HG02610 (cell line): ENCODE measurements around the gene LRRTM1.

ENCODE experiments used
- ATAC-seq: cut with Tn5 transposase; IDR thresholded peaks from one replicate; pipeline ENCODE4 v1.9.1; 2021; ENCODE audit warnings: mild to moderate bottlenecking, moderate library complexity; ENCODE audit not compliant: unreplicated experiment

The LRRTM1 gene, protein sequence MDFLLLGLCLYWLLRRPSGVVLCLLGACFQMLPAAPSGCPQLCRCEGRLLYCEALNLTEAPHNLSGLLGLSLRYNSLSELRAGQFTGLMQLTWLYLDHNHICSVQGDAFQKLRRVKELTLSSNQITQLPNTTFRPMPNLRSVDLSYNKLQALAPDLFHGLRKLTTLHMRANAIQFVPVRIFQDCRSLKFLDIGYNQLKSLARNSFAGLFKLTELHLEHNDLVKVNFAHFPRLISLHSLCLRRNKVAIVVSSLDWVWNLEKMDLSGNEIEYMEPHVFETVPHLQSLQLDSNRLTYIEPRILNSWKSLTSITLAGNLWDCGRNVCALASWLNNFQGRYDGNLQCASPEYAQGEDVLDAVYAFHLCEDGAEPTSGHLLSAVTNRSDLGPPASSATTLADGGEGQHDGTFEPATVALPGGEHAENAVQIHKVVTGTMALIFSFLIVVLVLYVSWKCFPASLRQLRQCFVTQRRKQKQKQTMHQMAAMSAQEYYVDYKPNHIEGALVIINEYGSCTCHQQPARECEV

DNA sequence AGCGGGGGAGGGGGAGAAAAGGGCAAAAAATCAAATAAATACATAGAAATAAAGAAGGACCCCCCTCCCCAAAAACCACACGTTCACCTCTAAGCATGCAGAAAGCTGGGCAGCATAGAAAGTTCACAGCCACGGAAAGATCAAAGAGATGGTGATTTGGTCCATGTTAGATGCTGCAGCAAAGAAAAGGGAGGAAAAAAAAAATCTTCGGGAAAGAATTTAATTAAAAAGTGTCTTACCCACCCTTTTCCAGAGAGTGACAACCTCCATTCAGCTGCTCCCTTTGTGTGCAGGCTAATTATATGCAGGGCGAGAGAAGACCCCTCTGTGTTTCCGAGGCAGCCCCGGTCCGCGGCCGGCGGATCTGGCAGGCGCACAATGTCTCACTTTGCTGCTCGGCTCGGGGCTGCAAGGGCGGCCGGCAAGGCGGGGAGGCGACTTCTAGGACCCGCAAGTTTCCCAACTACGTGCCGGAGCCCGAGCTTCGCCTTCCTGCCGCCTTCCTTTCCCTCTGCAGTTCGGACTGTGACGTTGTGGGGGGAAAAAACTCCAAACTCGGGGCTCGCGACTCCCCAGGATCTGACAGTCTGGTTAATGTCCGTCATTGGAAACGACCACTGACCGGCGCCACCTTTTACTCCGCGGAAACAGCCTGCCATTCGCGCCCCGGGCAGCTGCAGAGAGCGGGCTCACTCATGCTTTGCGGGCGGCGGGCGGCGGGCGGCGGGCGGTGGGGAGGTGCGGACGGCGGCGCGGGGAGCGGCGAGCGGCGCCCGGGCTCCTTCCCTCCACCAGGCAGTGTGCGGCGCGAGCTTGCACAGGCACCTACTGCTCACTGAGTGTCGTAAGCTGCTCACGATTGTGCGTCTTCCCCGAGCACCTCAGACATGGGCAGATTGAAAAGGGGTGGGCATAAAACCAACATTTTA is at the start of gene LRRTM1:
Gene LRRTM1, minus strand, starts transcription at position 844 of the 929 bp plus-strand sequence. CDS start 933 bp downstream, outside the sequence.
- ATAC-seq = no peak

DNA sequence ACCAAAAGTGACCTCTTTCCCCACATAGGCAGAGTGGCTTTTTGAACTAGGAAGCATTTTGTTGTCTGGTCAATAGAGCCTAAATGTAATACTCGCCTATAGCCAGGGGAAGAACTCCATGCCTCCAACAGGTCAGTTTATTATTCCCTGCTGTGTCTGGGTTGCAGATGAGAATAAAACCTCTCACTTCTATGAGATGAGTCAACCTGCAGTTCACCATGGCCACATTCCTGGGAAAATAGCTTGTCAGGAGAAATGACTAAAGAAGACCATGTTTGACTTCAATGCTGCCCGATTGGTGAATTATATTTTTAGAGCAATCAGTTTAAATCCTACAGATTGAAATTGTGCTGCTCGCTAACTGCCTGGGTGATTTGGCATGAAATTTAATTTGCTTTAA is 46.7 kb upstream of the LRRTM1 start:
- no peak for ATAC-seq

DNA sequence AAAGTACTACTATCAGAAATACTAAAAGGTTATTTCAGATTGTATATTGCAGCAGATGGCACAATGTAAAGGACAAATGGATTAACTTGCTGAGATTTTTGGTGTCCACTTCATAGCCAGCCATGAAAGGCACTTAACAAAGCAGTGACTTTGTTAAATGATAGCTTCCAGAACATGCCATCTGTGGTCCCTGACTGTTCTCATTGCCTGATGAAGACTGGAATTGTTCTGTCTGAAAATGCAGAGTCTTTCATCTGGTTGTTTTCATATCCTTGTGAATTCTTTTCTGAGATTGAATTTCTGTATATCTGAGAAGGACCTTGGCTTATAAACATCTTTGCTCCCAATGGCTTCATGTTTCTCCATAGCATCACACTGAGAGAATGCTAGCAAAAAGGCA is 44.4 kb upstream of the LRRTM1 start:
- ATAC-seq = no peak

DNA sequence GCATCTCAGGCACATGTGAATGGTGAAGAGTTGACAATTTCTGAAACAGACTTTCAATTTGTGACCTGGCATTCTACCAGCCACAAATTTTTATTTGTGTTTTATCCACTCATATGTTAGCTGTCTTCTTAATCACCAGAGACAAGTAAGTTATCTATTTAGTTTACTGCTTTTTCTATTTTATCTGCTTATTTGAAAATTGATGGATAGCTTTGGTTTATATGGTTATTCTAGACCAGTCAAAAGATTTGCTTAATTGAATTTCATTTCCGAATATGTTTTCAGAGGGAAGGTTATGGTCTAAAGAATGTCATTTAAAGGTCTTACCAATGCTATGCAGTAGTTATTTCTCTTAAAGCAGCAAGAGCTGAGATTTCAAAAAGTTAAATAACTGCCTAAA is 43.5 kb upstream of the LRRTM1 start:
- no peak for ATAC-seq

DNA sequence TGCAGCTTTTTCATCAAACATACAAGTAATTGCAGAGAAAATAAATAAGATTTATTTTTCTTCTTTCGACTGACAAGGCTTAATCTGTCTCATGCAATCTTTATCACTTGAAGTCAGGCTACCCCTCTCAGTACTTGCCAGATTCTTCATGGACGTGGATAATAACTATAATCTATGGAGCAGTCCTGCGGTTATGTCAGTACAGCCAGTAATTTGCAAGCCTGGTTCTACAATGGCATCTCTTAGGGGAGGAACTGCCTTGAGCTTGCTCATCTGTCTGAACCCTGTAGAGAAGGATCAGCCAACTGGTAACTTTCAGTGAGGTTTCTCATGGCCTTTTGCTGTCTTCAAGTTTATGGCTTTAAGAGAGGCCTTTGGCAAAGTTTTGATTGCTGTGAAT is 35.5 kb upstream of the LRRTM1 start:
- no peak for ATAC-seq

DNA sequence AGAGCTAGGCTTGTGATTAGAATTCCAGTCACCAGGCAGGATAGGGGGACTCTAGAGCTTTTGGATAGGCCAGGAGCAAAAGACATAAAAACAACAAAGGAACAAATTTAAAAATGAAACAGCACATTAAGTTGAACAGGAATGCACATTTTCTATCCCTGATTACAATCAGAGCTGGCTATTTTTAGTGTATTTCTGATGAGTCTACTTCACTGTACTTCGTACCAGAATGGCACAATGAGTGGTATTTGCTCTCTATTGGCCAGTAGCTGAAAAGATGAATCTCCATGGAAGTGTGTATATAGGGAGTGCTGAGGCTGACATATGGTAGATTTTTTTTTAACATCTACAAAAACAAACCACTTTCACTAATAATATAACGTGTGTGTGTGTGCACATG is 34.2 kb upstream of the LRRTM1 start:
- no peak for ATAC-seq

DNA sequence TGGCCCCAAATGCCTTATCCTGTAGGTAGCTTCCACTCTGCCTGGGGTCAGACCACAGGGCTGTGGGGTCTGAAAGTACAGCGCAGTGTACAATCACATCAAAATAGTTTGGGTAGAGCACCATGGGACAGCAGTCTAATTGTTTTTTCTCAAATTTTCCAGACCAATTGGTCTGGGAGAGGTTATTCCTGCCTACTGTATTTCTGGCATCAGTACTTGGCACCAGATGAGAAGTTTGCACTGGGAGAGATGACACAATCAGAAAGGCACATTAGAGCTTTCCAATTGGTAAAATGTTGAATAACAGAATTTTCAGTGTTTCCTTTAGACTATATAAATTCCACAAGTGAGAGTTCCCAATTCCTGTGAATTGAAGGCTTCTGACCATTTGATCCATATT is 30.9 kb upstream of the LRRTM1 start:
- no peak for ATAC-seq

DNA sequence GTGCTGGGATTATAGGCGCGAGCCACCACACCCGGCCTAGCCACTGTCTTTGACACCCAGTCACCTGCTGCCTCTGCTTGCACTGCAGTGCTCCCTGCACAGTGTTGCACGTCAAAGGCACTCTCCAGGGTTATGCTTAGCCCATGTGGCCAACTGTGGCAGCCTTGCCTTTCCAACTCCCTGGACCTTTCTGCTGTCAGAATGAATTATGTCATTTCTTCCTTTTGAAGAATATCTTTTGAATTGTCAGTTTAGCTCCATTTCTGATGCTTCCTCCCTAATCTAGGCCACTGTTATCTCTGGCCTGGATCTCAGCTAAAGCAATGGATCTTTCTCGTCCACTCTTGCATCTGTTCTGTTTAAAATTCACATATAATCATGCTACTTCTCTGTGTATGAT is 29.3 kb upstream of the LRRTM1 start:
- no peak for ATAC-seq

DNA sequence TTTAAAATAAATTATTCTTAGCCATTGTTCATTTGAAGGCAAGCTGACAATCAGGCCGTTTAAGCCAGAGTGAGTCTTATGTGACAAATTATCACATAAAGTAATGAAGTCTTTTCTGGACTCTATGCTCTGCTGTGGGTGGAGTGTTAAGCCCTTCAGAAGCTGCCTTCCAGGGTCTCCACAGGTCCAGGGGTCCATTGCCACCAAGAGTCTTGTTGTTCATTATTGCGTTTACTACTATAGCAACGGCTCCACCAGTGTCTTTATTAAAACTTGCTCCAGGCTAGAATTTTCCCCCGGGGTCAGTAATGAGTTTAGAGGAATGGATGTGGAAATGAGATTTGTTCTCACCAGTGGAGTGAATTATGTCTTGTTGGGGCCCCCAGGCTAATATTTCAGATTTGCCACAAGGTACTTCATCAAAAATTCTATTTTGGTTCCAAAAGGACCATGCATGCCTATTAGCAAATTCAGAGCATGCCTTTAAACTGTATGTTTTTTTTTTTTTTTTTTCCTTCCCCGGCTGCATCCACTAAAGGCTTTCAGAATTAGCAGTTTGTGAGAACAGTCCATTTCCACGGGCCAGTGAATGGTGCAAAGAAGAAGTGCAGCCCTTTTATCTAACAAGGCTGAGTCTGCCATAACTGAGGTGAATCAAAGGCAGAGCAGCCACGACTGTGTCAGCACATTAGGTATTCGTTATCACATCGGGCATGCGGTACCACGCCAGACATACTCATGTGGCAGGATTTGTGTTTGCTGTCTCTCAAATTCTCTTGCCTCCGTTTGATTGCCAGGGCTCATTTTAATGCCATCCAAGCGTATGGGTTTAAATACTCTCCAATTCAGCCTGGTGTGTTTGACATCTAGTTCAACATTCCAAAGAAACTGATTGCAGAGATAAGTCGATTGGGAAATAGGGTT is 26.2 kb upstream of the LRRTM1 start:
- ATAC-seq = no peak

DNA sequence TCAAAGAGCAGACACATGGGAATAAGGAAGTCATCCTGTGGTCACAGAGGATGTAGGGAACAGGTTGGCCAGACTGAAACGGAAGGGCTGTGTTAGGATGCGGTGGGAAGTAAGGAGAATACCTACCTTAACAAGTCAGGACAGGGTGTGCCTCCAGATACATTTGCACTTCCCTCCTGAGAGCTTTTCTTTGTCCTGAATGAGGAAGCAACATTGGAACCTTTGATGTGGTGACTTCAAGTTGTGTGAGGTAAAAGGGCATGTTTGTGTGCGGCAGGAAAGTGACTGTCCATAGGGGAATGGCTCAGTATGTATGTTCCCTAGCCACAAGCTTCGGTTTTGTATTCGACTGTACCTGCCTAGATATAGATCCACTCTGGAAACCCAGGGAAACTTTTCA is 24.9 kb upstream of the LRRTM1 start:
- no peak for ATAC-seq

DNA sequence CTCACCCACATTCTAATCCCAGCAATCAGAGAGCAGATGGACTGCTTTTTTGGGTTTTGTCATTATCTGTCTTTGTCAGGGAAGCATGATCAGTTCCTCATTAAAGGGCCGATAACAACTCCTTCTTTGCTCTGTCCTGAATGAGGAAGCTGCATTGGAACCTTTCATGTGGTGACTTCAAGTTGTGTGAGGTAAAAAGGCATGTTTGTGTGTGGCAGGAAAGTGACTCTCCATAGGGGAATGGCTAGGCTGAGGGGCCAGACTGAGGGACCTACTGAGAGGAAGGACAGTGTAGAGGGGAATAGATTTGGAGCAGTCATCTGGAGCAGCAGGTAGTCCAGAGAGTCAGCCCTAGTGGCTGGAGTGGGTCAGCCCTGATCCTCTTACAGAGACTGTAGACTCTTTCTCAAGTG is 23.6 kb upstream of the LRRTM1 start:
- no peak for ATAC-seq

DNA sequence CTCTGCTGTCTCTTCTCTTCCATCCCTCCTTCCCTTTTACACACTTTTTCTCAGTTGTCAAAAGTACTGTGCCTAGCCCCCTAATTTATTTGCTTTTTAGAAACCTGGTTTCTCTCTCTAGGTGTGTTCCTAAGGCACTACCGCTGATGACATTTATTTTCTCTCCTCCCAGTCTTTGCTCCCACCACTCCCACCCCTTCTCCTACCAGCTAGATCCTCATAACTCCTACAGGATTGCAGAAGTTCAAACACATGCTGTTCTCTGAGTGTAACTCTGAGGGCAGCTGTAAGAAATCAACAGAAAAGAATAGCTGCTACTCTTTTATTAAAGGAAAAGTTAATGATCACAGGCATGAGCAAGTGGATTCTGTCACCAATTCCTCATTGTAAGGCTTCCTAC is 22.3 kb upstream of the LRRTM1 start:
- no peak for ATAC-seq

DNA sequence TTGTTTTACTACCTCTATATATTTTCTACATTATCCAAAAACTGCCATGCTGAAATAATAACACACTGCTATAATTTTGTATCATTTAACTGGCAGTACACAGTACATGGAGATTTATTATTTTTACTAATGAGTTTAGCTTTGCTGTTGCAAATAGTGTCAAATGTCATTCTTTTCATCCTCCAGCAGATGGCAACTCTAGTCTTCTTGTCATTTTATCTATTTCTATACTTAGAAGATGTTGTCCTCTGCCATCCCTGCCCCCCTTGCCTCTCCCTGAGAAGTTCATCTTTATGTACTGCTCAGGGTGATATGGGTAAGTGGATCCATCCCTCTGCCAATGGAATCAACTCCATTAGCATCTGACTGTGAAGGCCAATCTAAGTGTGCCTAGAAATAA is 21.7 kb upstream of the LRRTM1 start:
- ATAC-seq = no peak

DNA sequence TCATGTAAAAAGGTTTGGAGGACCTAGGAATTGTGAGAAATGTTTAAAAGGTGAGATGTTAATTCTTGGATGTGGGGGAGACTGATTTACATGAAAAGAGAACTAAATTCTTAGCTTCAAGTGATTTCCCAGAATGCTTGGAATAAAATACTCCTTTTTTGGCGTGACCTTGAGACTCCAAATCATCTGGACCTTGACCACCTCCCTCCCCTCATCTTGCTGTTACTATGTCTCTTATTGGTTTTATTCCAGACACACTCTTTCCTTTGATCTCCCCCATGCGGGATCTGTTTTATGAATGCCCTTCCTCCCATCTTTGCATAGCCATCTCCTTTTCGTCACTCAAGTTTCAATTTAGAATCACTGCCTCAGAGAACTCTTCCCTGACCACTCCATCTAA is 20.0 kb upstream of the LRRTM1 start:
- ATAC-seq = no peak

DNA sequence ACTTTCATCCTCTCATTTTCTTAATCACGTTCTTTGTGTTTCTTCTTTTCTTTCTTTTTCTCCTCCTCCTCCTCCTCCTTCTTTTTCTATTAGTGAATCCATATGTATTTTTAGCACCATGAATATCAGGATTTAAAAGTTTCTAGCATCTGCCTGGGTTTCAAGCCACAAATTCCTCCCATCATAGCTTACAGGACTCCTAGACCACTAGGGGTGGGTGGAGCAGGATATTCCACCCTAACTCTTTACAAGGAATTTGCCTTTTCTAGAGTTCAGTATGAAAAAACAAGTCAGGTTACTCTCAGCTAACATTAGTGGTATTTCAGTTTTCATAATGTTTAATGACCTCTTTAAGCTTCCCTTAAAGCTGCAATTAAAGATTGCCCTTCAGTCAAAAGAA is 19.1 kb upstream of the LRRTM1 start:
- no peak for ATAC-seq

DNA sequence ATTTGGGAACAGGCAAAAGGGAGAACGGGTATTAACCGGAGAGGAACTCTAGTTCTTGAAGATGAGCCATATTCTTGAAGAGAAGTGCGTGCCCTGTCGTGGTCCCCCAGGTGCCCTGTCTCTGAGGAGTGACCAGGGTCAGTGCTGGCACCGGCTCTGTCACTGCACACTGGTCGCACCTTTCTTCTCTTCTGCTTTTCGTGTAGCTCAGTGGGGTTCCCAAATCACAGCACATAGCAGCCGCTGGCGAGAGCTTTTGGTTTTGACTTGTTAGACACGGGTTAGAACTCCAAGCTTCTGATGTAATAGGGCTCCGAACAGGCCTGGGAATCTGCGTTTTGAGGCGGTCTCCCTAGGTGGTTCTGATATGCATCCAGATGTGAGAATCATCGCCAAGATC is 18.4 kb upstream of the LRRTM1 start:
- no peak for ATAC-seq

DNA sequence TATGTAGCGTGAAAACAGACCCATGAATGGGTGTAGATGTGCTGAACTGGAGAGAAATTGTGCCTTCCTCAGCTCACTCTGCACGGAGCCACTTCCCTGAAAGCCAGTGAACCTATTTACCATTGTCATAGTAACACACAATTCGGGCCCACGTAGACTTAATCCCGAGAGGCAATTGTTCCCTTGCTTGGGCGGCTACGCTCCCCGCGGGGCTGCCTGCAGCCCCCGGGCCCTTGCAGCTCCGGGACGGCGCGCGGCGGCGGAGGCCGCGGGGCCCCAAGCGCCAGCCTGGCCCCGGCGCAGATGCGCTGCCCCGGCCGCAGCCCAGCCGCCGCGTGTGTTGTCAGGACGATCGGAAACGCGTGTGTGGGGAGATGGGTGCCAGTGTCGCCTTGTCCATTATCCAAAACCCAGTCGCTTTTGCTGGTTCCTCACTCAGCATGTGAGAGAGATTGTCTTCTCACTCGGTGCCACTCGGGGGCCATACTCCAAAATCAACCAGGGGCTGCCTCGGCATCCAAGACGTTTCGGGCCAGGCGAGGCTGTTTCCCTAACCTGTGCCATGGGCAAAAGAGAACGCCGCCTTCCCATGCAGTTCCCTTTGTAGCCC is 17.9 kb upstream of the LRRTM1 start:
- ATAC-seq = no peak

DNA sequence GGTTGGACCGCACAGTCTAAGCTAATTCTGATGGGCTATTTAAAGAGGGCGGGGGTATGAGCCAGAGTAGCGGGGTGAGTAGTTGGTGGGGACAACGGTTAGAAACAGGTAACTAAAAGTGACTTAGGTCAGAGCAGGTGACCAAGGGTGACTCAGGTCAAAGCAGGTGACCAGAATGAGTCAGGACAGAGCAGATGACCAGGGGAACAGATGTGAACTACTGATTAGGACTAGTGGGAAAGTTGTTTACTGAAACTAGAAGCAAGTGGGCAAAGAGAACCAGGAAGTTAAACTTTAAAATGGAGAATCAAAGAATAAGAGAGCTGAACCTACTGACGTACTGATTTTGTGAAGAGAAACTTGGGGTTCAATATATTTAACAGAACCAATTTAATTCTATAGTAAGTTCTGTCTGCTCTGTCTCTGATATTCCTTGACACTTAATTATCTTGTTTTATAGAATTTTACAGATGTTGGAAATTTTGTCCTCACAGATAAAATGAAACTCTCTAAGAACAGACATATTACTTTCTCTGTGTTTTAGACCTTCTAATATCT is 7.8 kb upstream of the LRRTM1 start:
- ATAC-seq = no peak

DNA sequence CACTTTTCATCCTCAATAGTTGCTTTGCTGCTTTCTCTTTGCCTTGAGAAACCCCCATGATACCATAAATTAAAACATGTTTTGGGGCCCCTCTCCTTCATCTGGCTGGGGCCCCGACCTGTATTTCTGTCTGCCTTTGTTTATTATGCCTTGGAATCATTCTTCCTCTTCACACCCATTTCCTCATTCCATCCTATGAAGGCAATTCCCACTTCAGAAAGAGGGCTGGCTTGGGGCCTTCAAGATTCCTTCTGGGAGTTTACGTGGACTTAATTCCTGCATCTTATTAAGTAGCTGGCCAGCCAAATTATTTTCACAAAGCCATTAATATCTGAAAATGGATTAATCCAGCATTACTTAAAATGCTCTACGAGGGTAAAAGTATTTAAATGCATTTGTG is 6.8 kb upstream of the LRRTM1 start:
- no peak for ATAC-seq
